Smooth muscle cell (in vitro differentiated cells): ENCODE results near the gene EMSY. TPM values are rescaled to one million over a fixed set of nuclear protein-coding genes. Genes with fewer than 3 reads are reported as not detected.
"Not testable (repeated sequence)": the region's sequence is repeated elsewhere in the genome, so short reads cannot be mapped to it uniquely, and the experiment has no call there.

Source experiments
- DNase-seq: peaks from one replicate; lab custom pipeline; 2025; ENCODE audit not compliant: unreplicated experiment; lab: John Stamatoyannopoulos, UW
- H2AFZ ChIP-seq: fragments of 200-600 bp; sonication (generic); 2 replicates; pipeline ENCODE4 v1.6.0; 2016; ENCODE audit warnings: antibody characterized with exemption, low read depth, mild to moderate bottlenecking
- H3F3A ChIP-seq: fragments of 200-600 bp; sonication (generic); 2 replicates; pipeline ENCODE4 v1.6.0; 2017; ENCODE audit warnings: antibody characterized with exemption, low read depth
- H3K27ac ChIP-seq: fragments of 200-600 bp; sonication (generic); 2 replicates; pipeline ENCODE4 v1.5.1; 2016; ENCODE audit warnings: low read depth, mild to moderate bottlenecking
- H3K27me3 ChIP-seq: fragments of 200-600 bp; sonication (generic); 2 replicates; pipeline ENCODE4 v1.6.1; 2016; ENCODE audit warnings: low read depth, mild to moderate bottlenecking
- H3K36me3 ChIP-seq: fragments of 200-600 bp; sonication (generic); 2 replicates; pipeline ENCODE4 v1.5.1; 2016; ENCODE audit warnings: low read depth
- H3K4me1 ChIP-seq: fragments of 200-600 bp; sonication (generic); 2 replicates; pipeline ENCODE4 v1.5.1; 2016; ENCODE audit warnings: low read depth
- H3K4me2 ChIP-seq: fragments of 200-600 bp; sonication (generic); 2 replicates; pipeline ENCODE4 v1.6.0; 2016; ENCODE audit warnings: mild to moderate bottlenecking
- H3K4me3 ChIP-seq: fragments of 200-600 bp; sonication (generic); 2 replicates; pipeline ENCODE4 v1.5.1; 2016; ENCODE audit warnings: mild to moderate bottlenecking
- H3K79me2 ChIP-seq: fragments of 200-600 bp; sonication (generic); 2 replicates; pipeline ENCODE4 v1.6.0; 2016; ENCODE audit warnings: low read depth, mild to moderate bottlenecking
- H3K9ac ChIP-seq: fragments of 200-600 bp; sonication (generic); 2 replicates; pipeline ENCODE4 v1.6.0; 2016; ENCODE audit warnings: low read depth
- H3K9me3 ChIP-seq: fragments of 200-600 bp; sonication (generic); replicated peaks from 2 replicates; pipeline ENCODE4 v1.5.1; 2016; ENCODE audit warnings: low read depth
- H4K20me1 ChIP-seq: fragments of 200-600 bp; sonication (generic); 2 replicates; pipeline ENCODE4 v1.6.0; 2016; ENCODE audit warnings: low read depth
- CTCF ChIP-seq: fragments of 200-600 bp; sonication (generic); IDR thresholded peaks from 2 replicates; pipeline ENCODE4 v1.5.1; 2017; ENCODE audit warnings: borderline replicate concordance, mild to moderate bottlenecking, antibody characterized with exemption; ENCODE audit not compliant: insufficient read depth, poor library complexity, severe bottlenecking
- WGBS: methylation state at CpG from one replicate; pipeline ENCODE4 v1.1.7; 2016; ENCODE audit warnings: low lambda C conversion rate; 5-methylcytosine and 5-hydroxymethylcytosine counted together
- polyA plus RNA-seq: library from polyadenylated mRNA; unstranded; fragments of >200 nt; fragmentation: Nextera tagmentation; extraction: Ambion mirVana; gene quantifications from 2 replicates; pipeline ENCODE4 v1.2.1, GENCODE V29; 2016
- total RNA-seq: library from RNA; depleted of rRNA; stranded (reverse); fragments of >200 nt; gene quantifications from 2 replicates; pipeline ENCODE4 v1.2.3, GENCODE V29; 2014

The EMSY gene
- total and polyA plus RNA-seq, 2 experiments from 2014 or later, result 14.5 to 26.0 TPM

GRCh38 chr11:76400967-76401366 lies 43.9 kb upstream of the EMSY start:
- TF ChIP-seq CTCF, result no peak
- no peak overlapping the region for H3K4me2 ChIP-seq
- H3K36me3 ChIP-seq, result no peaks in the 10 kb centered on the region

GRCh38 chr11:76401484-76401883 lies 43.3 kb upstream of the EMSY start:
- H3K9me3 ChIP-seq, H3K4me1 ChIP-seq, H3F3A ChIP-seq, H3K36me3 ChIP-seq, H4K20me1 ChIP-seq, H3K27ac ChIP-seq, H3K79me2 ChIP-seq, H3K27me3 ChIP-seq, H2AFZ ChIP-seq, H3K4me2 ChIP-seq, H3K9ac ChIP-seq, DNase-seq, H3K4me3 ChIP-seq: not testable (repeated sequence)
- 91% methylated on average over 8 of the region's 8 CpGs for WGBS

More at GRCh38 chr11:76400967-76401366, 43.9 kb upstream of the EMSY start:
- Histone ChIP-seq H4K20me1 (no peaks in the 10 kb centered on the region), H3K27ac (no peak overlapping the region), H2AFZ (no peak overlapping the region), H3K9ac (no peak overlapping the region), H3F3A (no peaks in the 10 kb centered on the region), H3K4me3 (no peak overlapping the region), H3K4me1 (no peaks in the 10 kb centered on the region), H3K79me2 (no peaks in the 10 kb centered on the region), H3K27me3 (no peaks in the 10 kb centered on the region), H3K9me3 (no peaks in the 10 kb centered on the region)
- WGBS, result 100% methylated on average over 1 of the region's 1 CpG
- DNase-seq, result no peak

GRCh38 chr11:76406359-76406758 lies 38.5 kb upstream of the EMSY start:
- H3K4me1 ChIP-seq, result peaks cover 7% of the 10 kb centered on the region
- no peak overlapping the region for H3K9ac ChIP-seq
- H3K27ac ChIP-seq, result no peak overlapping the region
- no peaks in the 10 kb centered on the region for H4K20me1 ChIP-seq
- H3K4me2 ChIP-seq, result no peak overlapping the region
- H3F3A ChIP-seq, result no peaks in the 10 kb centered on the region
- H3K9me3 ChIP-seq, result no peaks in the 10 kb centered on the region
- no peak overlapping the region for H3K4me3 ChIP-seq
- H3K36me3 ChIP-seq, result no peaks in the 10 kb centered on the region
- no peak for TF ChIP-seq CTCF
- WGBS, result 99% methylated on average over 4 of the region's 4 CpGs
- no peak for DNase-seq
- H2AFZ ChIP-seq, result no peak overlapping the region
- no peaks in the 10 kb centered on the region for H3K79me2 ChIP-seq
- H3K27me3 ChIP-seq, result no peaks in the 10 kb centered on the region

GRCh38 chr11:76408171-76408965 lies 36.5 kb upstream of the EMSY start:
- 26% methylated on average over 7 of the region's 7 CpGs for WGBS
- no peaks in the 10 kb centered on the region for H3K9me3 ChIP-seq
- H3F3A ChIP-seq, result no peaks in the 10 kb centered on the region
- H3K36me3 ChIP-seq, result no peaks in the 10 kb centered on the region
- H3K4me2 ChIP-seq, result no peak overlapping the region
- H3K4me3 ChIP-seq, result no peak overlapping the region
- H3K79me2 ChIP-seq, result no peaks in the 10 kb centered on the region
- TF ChIP-seq CTCF, result no peak
- H3K4me1 ChIP-seq, result peaks cover 7% of the 10 kb centered on the region
- H3K9ac ChIP-seq, result no peak overlapping the region
- H3K27me3 ChIP-seq, result no peaks in the 10 kb centered on the region
- no peaks in the 10 kb centered on the region for H4K20me1 ChIP-seq
- H2AFZ ChIP-seq, result no peak overlapping the region
- no peak overlapping the region for H3K27ac ChIP-seq
- DNase-seq, result no peak
